Upper lobe of left lung (tissue), 6 donors: Measurements from ENCODE around the gene CASTOR2. TPM values are rescaled to one million over a fixed set of nuclear protein-coding genes. Genes with fewer than 3 reads are reported as not detected.
"Not testable (repeated sequence)": the region's sequence is repeated elsewhere in the genome, so short reads cannot be mapped to it uniquely, and the experiment has no call there.

Source experiments
- ATAC-seq, 2 donors: fragments of 200-7000 bp; cut with Tn5 transposase; one replicate each; pipeline ENCODE4 v1.9.1; 2022; ENCODE audit warnings: mild to moderate bottlenecking in 2 of 2, moderate library complexity in 2 of 2; ENCODE audit not compliant: low FRiP score in 2 of 2
- DNase-seq, 2 donors: peaks; one replicate each; pipeline ENCODE4 v3.0.0-alpha.2; 2019 to 2020
- H3K27ac ChIP-seq, 4 donors: fragments of 200-600 bp; sonication (generic); one replicate each; pipeline ENCODE4 v1.5.1; 2016 to 2019
- H3K27me3 ChIP-seq, 4 donors: fragments of 200-600 bp; sonication (generic); one replicate each; pipeline ENCODE4 v1.5.1; 2017 to 2019
- H3K36me3 ChIP-seq, 4 donors: fragments of 200-600 bp; sonication (generic); one replicate each; pipeline ENCODE4 v1.5.1; 2016 to 2019
- H3K4me1 ChIP-seq, 4 donors: fragments of 200-600 bp; sonication (generic); one replicate each; pipeline ENCODE4 v1.5.1; 2018 to 2019
- H3K4me3 ChIP-seq, 4 donors: fragments of 200-600 bp; sonication (generic); one replicate each; pipeline ENCODE4 v1.5.1; 2017 to 2019; ENCODE audit warnings: mild to moderate bottlenecking in 2 of 4, moderate library complexity in 1 of 4
- H3K9me3 ChIP-seq, 4 donors: fragments of 200-600 bp; sonication (generic); one replicate each; pipeline ENCODE4 v1.5.1; 2018 to 2019
- WGBS, 2 donors: methylation state at CpG; one replicate each; pipeline ENCODE4 v1.1.5; 2017 to 2018; 5-methylcytosine and 5-hydroxymethylcytosine counted together
- total RNA-seq, 6 donors: library from RNA; depleted of rRNA in 4 of 6; stranded (reverse); fragments of >200 nt in 4 of 6; gene quantifications; one replicate each; pipeline versions ENCODE4 v1.1.0 to v1.2.1, GENCODE V29; 2016 to 2021
- donor health status: DM: no; HTN: no; CAD: no; lungs with moderate emphysema.
- donor health status: DM: no; HTN: yes; CAD: no; lungs with severe emphysema.

The CASTOR2 gene
- total RNA-seq, result 10 to 100 TPM in 3 of 6 donors, 1 to 10 TPM in 3; 1.0 to 19.8 (median 11.3) TPM

GRCh38 chr7:74964511-74965119, at the start of gene CASTOR2:
Gene CASTOR2 (plus strand): TSS chr7:74964705. CDS start chr7:74964986, 281 bp downstream.
- Histone ChIP-seq H3K4me3 (peak within 1 kb of the TSS in 3 of 4 donors; percentile 26 to 43 (median 38)), H3K27ac (peak within 1 kb of the TSS in 1 of 4 donors; percentile 23)
- DNase-seq (peak; percentile 54 to 95), ATAC-seq (peak; percentile 87 to 96)
- H3K4me1 ChIP-seq, H3K27me3 ChIP-seq, H3K9me3 ChIP-seq, H3K36me3 ChIP-seq: not testable (repeated sequence)
- WGBS, 2 donors, result no CpG with 5 or more reads among the region's 84 CpGs

- not testable (repeated sequence) for H3K9me3 ChIP-seq, H3K36me3 ChIP-seq, ATAC-seq, H3K4me3 ChIP-seq, H3K4me1 ChIP-seq, DNase-seq, H3K27me3 ChIP-seq, H3K27ac ChIP-seq
- 71 to 75% methylated on average over 6 to 8 of the region's 10 CpGs for WGBS, 2 donors
Observed at GRCh38 chr7:74922321-74922890, 42.1 kb upstream of the CASTOR2 start.

GRCh38 chr7:74923644-74924043, 40.9 kb upstream of the CASTOR2 start:
- not testable (repeated sequence) for H3K27ac ChIP-seq, H3K27me3 ChIP-seq, H3K4me1 ChIP-seq, ATAC-seq, DNase-seq, H3K36me3 ChIP-seq, H3K4me3 ChIP-seq, H3K9me3 ChIP-seq
- 93 to 100% methylated on average over 1 of the region's 1 CpG for WGBS, 2 donors

GRCh38 chr7:74926968-74927367, 37.5 kb upstream of the CASTOR2 start:
- not testable (repeated sequence) for ATAC-seq, H3K27ac ChIP-seq, H3K9me3 ChIP-seq, H3K36me3 ChIP-seq, H3K27me3 ChIP-seq, H3K4me1 ChIP-seq, DNase-seq, H3K4me3 ChIP-seq
- WGBS, 2 donors, result no CpG with 5 or more reads among the region's 1 CpG

- not testable (repeated sequence) for H3K4me3 ChIP-seq, ATAC-seq, H3K27ac ChIP-seq, DNase-seq, H3K9me3 ChIP-seq, H3K27me3 ChIP-seq, H3K4me1 ChIP-seq, H3K36me3 ChIP-seq
- no CpG with 5 or more reads among the region's 6 CpGs for WGBS, 2 donors
Observed at GRCh38 chr7:74931563-74932328, 32.8 kb upstream of the CASTOR2 start.

- not testable (repeated sequence) for H3K4me1 ChIP-seq, H3K9me3 ChIP-seq, H3K27ac ChIP-seq, H3K27me3 ChIP-seq, H3K4me3 ChIP-seq, DNase-seq, ATAC-seq, H3K36me3 ChIP-seq
- no CpG with 5 or more reads among the region's 2 CpGs for WGBS, 2 donors
Observed at GRCh38 chr7:74939429-74939828, 25.1 kb upstream of the CASTOR2 start.

DNA sequence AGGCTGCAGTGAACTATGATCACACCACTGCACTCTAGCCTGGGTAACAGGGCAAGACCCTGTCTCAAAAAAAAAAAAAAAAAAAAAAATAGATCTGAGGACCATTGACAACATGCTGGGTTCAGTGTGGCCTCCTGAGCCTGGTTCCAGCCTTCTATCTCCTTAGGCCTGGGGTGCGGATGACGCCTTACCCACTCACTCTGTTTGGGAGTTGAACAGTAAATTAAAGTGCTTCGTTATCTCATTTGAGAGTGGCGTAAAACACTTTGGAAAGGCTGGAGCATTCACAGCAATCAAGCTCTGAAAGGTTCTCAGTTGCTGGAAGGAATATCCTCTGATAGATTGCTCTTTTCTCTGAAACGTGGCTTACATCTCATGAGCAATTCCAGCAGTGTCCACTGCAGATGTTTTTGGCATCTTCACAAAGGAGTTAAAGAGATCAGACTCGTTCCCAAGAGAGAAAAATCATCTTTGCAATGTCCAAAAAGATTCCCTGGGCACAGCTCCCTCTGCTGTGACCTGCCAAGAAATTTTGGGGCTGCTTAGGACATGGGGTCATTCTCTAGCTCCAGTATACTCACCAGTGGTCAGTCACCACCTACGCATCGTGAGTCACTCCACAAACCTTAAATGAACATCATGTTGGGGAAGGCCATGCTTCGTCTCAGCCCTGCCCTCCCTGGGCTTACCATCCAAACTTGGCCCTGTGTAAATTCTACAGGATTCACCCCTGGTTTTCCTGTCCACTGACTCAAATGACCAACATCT, 23.0 kb upstream of the CASTOR2 start:
- ATAC-seq, result peak in 1 of 2 donors; percentile 91
- 87% methylated on average over 6 of the region's 9 CpGs; no CpG with 5 or more reads in 1 of the 2 donors for WGBS, 2 donors
- H3K4me3 ChIP-seq, H3K27ac ChIP-seq, H3K9me3 ChIP-seq, DNase-seq, H3K36me3 ChIP-seq, H3K4me1 ChIP-seq, H3K27me3 ChIP-seq: not testable (repeated sequence)

- not testable (repeated sequence) for H3K27me3 ChIP-seq, H3K36me3 ChIP-seq, H3K4me3 ChIP-seq, H3K27ac ChIP-seq, H3K4me1 ChIP-seq, DNase-seq, ATAC-seq, H3K9me3 ChIP-seq
- WGBS, 2 donors, result 74 to 89% methylated on average over 3 of the region's 4 CpGs
Observed at GRCh38 chr7:74943923-74944322, 20.6 kb upstream of the CASTOR2 start.

GRCh38 chr7:74947741-74948140, 16.8 kb upstream of the CASTOR2 start:
- no CpG with 5 or more reads among the region's 3 CpGs for WGBS, 2 donors
- H3K36me3 ChIP-seq, H3K9me3 ChIP-seq, H3K4me1 ChIP-seq, H3K27me3 ChIP-seq, H3K27ac ChIP-seq, ATAC-seq, DNase-seq, H3K4me3 ChIP-seq: not testable (repeated sequence)

GRCh38 chr7:74953774-74954173, 10.7 kb upstream of the CASTOR2 start:
- no CpG with 5 or more reads among the region's 8 CpGs for WGBS, 2 donors
- not testable (repeated sequence) for H3K27ac ChIP-seq, H3K36me3 ChIP-seq, H3K4me3 ChIP-seq, H3K27me3 ChIP-seq, DNase-seq, ATAC-seq, H3K4me1 ChIP-seq, H3K9me3 ChIP-seq

DNA sequence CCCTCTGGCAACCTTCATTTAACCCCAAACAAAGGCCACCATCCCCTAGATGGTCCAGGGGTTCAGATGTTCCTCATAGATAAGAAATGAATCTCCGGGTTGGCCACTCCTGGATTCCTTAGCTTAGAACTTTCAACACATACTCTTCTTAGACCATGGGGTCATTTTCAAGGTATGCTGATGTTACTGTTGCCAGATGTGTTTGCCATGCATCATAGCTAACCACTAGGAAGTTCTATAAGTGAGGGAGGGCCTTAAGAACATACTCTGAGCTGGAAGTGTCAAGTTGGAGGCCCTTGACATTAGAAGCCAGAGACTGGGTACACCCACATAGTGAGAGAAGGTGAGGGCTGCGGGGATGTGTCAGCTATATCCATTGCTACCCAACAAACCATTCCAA, 6.2 kb upstream of the CASTOR2 start:
- H3K27me3 ChIP-seq, H3K4me1 ChIP-seq, ATAC-seq, H3K4me3 ChIP-seq, H3K27ac ChIP-seq, H3K36me3 ChIP-seq, H3K9me3 ChIP-seq, DNase-seq: not testable (repeated sequence)
- WGBS, 2 donors, result no CpG with 5 or more reads among the region's 2 CpGs

GRCh38 chr7:74963704-74964510, 598 bp upstream of the CASTOR2 start:
- H3K36me3 ChIP-seq, H3K4me1 ChIP-seq, H3K27me3 ChIP-seq, H3K9me3 ChIP-seq: not testable (repeated sequence)
- ATAC-seq (peak; percentile 39 to 79), DNase-seq (peak in 1 of 2 donors; percentile 75)
- Histone ChIP-seq H3K27ac (peak overlapping the region in 1 of 4 donors; percentile 23), H3K4me3 (peak overlapping the region in 3 of 4 donors; percentile 26 to 43 (median 38))
- WGBS, 2 donors, result 30 to 55% methylated on average over 9 to 12 of the region's 32 CpGs
